Osteocyte (in vitro differentiated cells): ENCODE results near the gene TFEB. TPM values are rescaled to one million over a fixed set of nuclear protein-coding genes. Genes with fewer than 3 reads are reported as not detected.

Source experiments
- DNase-seq: peaks from one replicate; pipeline ENCODE4 v3.0.0; 2021; ENCODE audit warnings: mixed read lengths; ENCODE audit not compliant: unreplicated experiment; ENCODE audit errors: extremely low spot score
- H3K27ac Mint-ChIP-seq: one replicate; pipeline ENCODE4 v1.8.0; 2021; ENCODE audit warnings: mild to moderate bottlenecking, mixed read lengths; ENCODE audit not compliant: unreplicated experiment
- H3K27me3 Mint-ChIP-seq: one replicate; pipeline ENCODE4 v1.8.0; 2021; ENCODE audit warnings: mixed read lengths; ENCODE audit not compliant: unreplicated experiment
- H3K36me3 Mint-ChIP-seq: one replicate; pipeline ENCODE4 v1.8.0; 2021; ENCODE audit warnings: mixed read lengths; ENCODE audit not compliant: unreplicated experiment
- H3K4me1 Mint-ChIP-seq: one replicate; pipeline ENCODE4 v1.8.0; 2021; ENCODE audit warnings: mixed read lengths; ENCODE audit not compliant: unreplicated experiment
- H3K4me3 Mint-ChIP-seq: one replicate; pipeline ENCODE4 v1.8.0; 2021; ENCODE audit warnings: mild to moderate bottlenecking, moderate library complexity, mixed read lengths; ENCODE audit not compliant: unreplicated experiment
- H3K9me3 Mint-ChIP-seq: one replicate; pipeline ENCODE4 v1.8.0; 2021; ENCODE audit warnings: mixed read lengths; ENCODE audit not compliant: unreplicated experiment
- total RNA-seq: library from RNA; stranded (reverse); gene quantifications from 2 replicates; pipeline ENCODE4 v1.2.1, GENCODE V29; 2021
- TF ChIP-seq, protein P1 (sequence below): fragments of 200-600 bp; sonication (generic); IDR thresholded peaks from 2 replicates; pipeline ENCODE4 v1.5.0; 2021; ENCODE audit warnings: antibody characterized with exemption, mild to moderate bottlenecking, moderate library complexity

Gene TFEB
- total RNA-seq, 1 donor from 2014 or later, result 11.1 TPM

DNA sequence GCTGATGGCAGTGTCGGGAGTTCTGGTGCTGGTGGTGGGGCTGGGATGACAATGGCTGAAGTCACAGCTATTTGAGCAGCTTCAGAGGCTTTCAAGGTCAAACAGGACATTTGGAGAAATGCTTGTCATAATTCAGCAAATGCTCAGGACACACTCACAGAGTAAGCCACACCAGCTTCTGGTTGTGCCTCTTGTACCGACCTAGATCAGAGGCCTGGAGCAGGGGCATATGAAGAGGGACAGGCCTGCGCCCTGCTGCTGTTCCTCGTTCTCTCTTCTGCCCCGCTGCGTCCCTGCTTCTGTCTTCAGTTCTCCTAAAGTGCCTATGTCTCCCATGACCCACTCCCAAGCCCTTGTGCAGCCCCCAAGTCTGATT, 12.7 kb upstream of the TFEB start:
- H3K4me3 Mint-ChIP-seq, result no peak overlapping the region

DNA sequence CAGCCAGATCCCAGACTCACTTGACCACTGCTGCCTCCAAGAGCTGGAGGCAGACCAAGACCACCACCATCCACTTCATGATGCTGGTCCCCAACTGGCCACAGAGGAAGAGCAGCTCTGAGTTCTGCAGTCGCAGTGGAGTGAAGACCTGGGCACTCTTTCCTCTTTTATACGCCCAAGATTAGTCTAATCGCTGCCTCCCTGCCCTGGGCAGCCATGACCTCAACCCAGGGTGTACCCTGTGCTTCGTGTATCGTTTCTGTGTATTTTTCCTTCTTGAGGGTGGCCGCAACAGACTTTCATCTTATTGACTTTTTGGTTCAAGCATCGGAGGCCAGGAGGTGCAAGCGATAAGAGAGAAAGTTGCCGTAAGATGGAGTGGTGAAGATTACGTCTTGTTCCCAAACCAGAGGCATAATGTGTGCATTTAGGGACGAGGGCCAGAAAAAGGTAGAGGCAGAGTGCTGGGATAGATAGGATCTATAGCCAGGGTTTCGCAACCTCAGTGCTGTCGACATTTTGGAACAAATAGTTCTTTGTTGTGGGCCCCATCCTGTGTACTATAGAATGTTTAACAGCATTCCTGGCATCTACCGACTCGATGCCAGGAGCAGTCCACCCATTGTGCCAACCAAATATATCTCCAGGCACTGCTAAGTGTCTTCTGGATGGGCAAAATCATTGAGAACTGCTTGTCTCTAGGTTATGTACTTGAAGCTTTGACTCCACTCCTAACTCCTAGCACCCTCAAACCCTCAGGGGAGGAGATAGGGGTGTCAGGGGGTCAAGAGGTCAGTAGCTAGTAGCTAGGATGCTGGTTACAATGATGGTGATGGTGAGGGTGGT, 12.1 kb upstream of the TFEB start, which contains the start of gene PGC:
PGC (minus strand) TSS at position 142 of the 846 bp plus-strand sequence; CDS start at position 79, 63 bp downstream.
- Mint-ChIP-seq H3K4me3 (no peak within 1 kb of the TSS), H3K36me3 (no peaks in the 10 kb centered on the region), H3K27ac (no peak within 1 kb of the TSS), H3K27me3 (peaks cover 8% of the 10 kb centered on the region), H3K4me1 (no peaks in the 10 kb centered on the region), H3K9me3 (no peaks in the 10 kb centered on the region)
- DNase-seq, result no peak
- TF ChIP-seq, protein P1, sequence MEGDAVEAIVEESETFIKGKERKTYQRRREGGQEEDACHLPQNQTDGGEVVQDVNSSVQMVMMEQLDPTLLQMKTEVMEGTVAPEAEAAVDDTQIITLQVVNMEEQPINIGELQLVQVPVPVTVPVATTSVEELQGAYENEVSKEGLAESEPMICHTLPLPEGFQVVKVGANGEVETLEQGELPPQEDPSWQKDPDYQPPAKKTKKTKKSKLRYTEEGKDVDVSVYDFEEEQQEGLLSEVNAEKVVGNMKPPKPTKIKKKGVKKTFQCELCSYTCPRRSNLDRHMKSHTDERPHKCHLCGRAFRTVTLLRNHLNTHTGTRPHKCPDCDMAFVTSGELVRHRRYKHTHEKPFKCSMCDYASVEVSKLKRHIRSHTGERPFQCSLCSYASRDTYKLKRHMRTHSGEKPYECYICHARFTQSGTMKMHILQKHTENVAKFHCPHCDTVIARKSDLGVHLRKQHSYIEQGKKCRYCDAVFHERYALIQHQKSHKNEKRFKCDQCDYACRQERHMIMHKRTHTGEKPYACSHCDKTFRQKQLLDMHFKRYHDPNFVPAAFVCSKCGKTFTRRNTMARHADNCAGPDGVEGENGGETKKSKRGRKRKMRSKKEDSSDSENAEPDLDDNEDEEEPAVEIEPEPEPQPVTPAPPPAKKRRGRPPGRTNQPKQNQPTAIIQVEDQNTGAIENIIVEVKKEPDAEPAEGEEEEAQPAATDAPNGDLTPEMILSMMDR, result no peak

More for the DNA sequence above, 12.7 kb upstream of the TFEB start:
- H3K27ac Mint-ChIP-seq, result no peak overlapping the region
- peaks cover 10% of the 10 kb centered on the region for H3K27me3 Mint-ChIP-seq
- no peaks in the 10 kb centered on the region for H3K9me3 Mint-ChIP-seq
- H3K4me1 Mint-ChIP-seq, result no peaks in the 10 kb centered on the region
- TF ChIP-seq, protein P1, result no peak
- no peak for DNase-seq
- H3K36me3 Mint-ChIP-seq, result no peaks in the 10 kb centered on the region

DNA sequence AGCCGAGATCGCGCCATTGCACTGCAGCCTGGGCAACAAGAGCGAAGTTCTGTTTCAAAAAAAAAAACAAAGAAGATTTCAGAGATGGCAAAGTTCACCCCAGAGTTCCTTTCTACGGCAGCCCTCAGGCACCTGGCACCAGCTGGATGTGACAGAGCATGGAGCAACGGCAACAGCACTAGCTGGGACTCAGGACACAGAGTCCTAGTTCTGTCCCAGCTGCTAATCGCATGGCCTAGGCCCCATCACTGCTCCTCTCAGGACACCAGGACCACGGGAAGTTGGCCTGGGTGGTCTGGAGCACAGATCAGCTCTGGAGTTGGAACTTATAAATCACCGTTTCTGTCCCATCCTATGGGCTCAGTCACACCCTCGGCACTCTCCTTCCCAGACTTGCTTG, 10.7 kb upstream of the TFEB start:
- Mint-ChIP-seq H3K27ac (no peak overlapping the region), H3K9me3 (no peaks in the 10 kb centered on the region), H3K4me3 (no peak overlapping the region), H3K4me1 (no peaks in the 10 kb centered on the region), H3K36me3 (no peaks in the 10 kb centered on the region), H3K27me3 (peaks cover 8% of the 10 kb centered on the region)
- TF ChIP-seq, protein P1, result no peak
- DNase-seq, result no peak

DNA sequence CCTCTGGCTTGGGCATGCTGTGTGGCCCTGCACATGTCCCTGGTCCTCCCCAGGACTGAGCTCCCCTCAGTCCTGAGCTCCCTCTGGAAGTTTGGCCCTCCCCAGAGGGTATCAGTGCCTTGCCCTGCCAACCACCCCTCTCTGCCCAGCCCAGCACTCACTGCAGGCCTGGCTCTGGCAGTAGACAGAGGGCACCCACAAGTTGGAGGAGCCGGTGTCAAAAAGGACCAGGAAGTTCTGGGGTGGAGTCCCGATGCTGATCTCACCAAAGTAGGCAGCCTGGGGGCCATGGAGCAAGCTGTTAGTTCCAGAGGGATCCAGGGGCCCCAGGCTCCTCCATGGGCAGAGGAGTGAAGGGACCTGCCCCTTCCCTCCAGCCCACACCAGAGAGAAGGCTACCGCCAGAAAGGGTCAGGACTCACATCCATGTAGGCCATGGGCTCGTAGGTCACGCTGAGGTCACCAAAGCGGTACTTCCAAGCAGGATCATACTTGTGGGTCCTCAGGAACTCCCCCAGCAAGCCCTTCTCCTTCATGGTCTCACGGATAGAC, 8.9 kb upstream of the TFEB start:
- no peaks in the 10 kb centered on the region for H3K4me1 Mint-ChIP-seq
- no peak overlapping the region for H3K27ac Mint-ChIP-seq
- H3K36me3 Mint-ChIP-seq, result no peaks in the 10 kb centered on the region
- no peak for DNase-seq
- TF ChIP-seq, protein P1, result no peak
- no peaks in the 10 kb centered on the region for H3K27me3 Mint-ChIP-seq
- no peaks in the 10 kb centered on the region for H3K9me3 Mint-ChIP-seq
- no peak overlapping the region for H3K4me3 Mint-ChIP-seq
